Thyroid gland (tissue), 4 donors: ENCODE results near the gene SF1. TPM values are rescaled to one million over a fixed set of nuclear protein-coding genes. Genes with fewer than 3 reads are reported as not detected.

Experiments
- DNase-seq, 2 donors: peaks; one replicate each; pipeline ENCODE4 v3.0.0-alpha.2; 2019
- H3K27ac ChIP-seq, 3 donors: fragments of 200-600 bp; sonication (generic); 1 replicate in 2 of 3; 2 replicates in 1 of 3; pipeline ENCODE4 v1.5.1; 2016 to 2019; ENCODE audit warnings: mild to moderate bottlenecking in 1 of 3, moderate library complexity in 1 of 3
- H3K27me3 ChIP-seq: fragments of 200-600 bp; sonication (generic); one replicate; pipeline ENCODE4 v1.5.1; 2019
- H3K36me3 ChIP-seq, 2 donors: fragments of 200-600 bp; sonication (generic); one replicate each; pipeline ENCODE4 v1.5.1; 2016 to 2019
- H3K4me1 ChIP-seq, 2 donors: fragments of 200-600 bp; sonication (generic); one replicate each; pipeline ENCODE4 v1.5.1; 2017 to 2019
- H3K4me3 ChIP-seq, 3 donors: fragments of 200-600 bp; sonication (generic); replicated peaks in 1 of 3; 1 replicate in 2 of 3; 2 replicates in 1 of 3; pipeline ENCODE4 v1.5.1; 2016; ENCODE audit warnings: mild to moderate bottlenecking in 1 of 3
- H3K9me3 ChIP-seq: fragments of 200-600 bp; sonication (generic); one replicate; pipeline ENCODE4 v1.5.1; 2017
- CTCF ChIP-seq, 6 experiments: fragments of 200-600 bp in 3 of 6; fragments of 450-650 bp in 3 of 6; sonication (generic) in 3 of 6; IDR thresholded peaks; one replicate each; pipeline ENCODE4 v1.5.1; 2016 to 2019; ENCODE audit warnings: antibody characterized with exemption in 6 of 6, mild to moderate bottlenecking in 2 of 6, inconsistent platforms in 1 of 6, moderate library complexity in 1 of 6
- POLR2A ChIP-seq, 2 donors: fragments of 450-650 bp; IDR thresholded peaks; one replicate each; pipeline ENCODE4 v1.6.1; 2017; ENCODE audit warnings: antibody characterized with exemption in 2 of 2, mild to moderate bottlenecking in 2 of 2, moderate library complexity in 1 of 2
- WGBS, 2 donors: methylation state at CpG; one replicate each; pipeline ENCODE4 v1.1.5; 2017; 5-methylcytosine and 5-hydroxymethylcytosine counted together
- intact Hi-C: fragments of 100-400 bp; cut with DNase I; formaldehyde crosslinking; loops from one replicate; pipeline ENCODE4 v1.15.1; 2023
- total RNA-seq, 4 donors: library from RNA; depleted of rRNA; stranded (reverse); fragments of >200 nt; gene quantifications; one replicate each; pipeline ENCODE4 v1.2.3, GENCODE V29; 2016

SF1 gene
- total RNA-seq, 4 donors from 2014 or later, result 171 to 419 (median 297) TPM

GRCh38 chr11:64810891-64811272 is 32.5 kb upstream of the SF1 start:
- H3K27me3 ChIP-seq, result no peaks in the 10 kb centered on the region
- no peak for TF ChIP-seq POLR2A (IDR thresholded peaks at IDR 0.05)
- TF ChIP-seq CTCF (IDR thresholded peaks at IDR 0.05), result no peak
- H3K9me3 ChIP-seq, result no peaks in the 10 kb centered on the region
- peaks cover 6 to 8% of the 10 kb centered on the region in 2 donors for H3K4me1 ChIP-seq
- H3K4me3 ChIP-seq, result peak overlapping the region in 1 of 3 donors; percentile 78
- peak; percentile 22 to 25 for DNase-seq
- peak overlapping the region in 1 of 3 donors; percentile 52 for H3K27ac ChIP-seq
- 42 to 47% methylated on average over 17 of the region's 17 CpGs for WGBS, 2 donors
- peaks cover 0 to 8% of the 10 kb centered on the region in 2 donors for H3K36me3 ChIP-seq
- intact Hi-C loops, result no loop called here

- peaks cover under 1 to 13% of the 10 kb centered on the region in 2 donors for H3K36me3 ChIP-seq
- peak within 1 kb of the TSS in 2 of 3 donors; percentile 40 to 52 for H3K27ac ChIP-seq
- intact Hi-C loops, result no loop called here
- H3K4me3 ChIP-seq, result peak within 1 kb of the TSS; percentile 72 to 93 (median 78)
- H3K27me3 ChIP-seq, result no peaks in the 10 kb centered on the region
- H3K9me3 ChIP-seq, result no peaks in the 10 kb centered on the region
- peak; percentile 98 for DNase-seq
- 2% methylated on average over 13 to 23 of the region's 46 CpGs for WGBS, 2 donors
- TF ChIP-seq CTCF (IDR thresholded peaks at IDR 0.05), result no peak
- peak in 1 of 2 donors; percentile 78 for TF ChIP-seq POLR2A (IDR thresholded peaks at IDR 0.05)
- peaks cover 6 to 8% of the 10 kb centered on the region in 2 donors for H3K4me1 ChIP-seq
Measured at GRCh38 chr11:64810271-64810890, 32.0 kb upstream of the SF1 start, which contains the start of gene MEN1. TSS of gene MEN1 (minus strand) at chr11:64810551. CDS start at chr11:64810109, 442 bp downstream.

DNA sequence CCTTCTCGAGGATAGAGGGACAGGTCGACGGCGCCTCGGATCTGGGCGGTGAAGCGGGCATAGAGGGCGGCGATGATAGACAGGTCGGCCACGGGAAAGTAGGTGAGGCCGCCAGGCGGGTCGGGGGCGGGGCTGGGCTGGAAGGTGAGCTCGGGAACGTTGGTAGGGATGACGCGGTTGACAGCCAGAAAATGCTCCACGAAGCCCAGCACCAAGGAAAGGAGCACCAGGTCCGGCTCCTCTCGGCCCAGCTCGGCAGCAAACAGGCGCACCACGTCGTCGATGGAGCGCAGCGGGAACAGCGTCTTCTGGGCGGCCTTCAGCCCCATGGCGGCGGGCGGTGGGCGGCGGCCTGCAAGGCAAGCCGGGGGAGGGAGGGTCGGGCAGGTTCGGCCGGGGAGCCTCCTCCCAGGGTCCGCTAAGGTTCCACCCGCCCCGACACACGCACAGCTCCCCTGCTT is 31.5 kb upstream of the SF1 start:
- Histone ChIP-seq H3K4me1 (peaks cover 6 to 8% of the 10 kb centered on the region in 2 donors), H3K9me3 (no peaks in the 10 kb centered on the region), H3K27ac (peak overlapping the region in 2 of 3 donors; percentile 40 to 52), H3K27me3 (no peaks in the 10 kb centered on the region), H3K4me3 (peak overlapping the region; percentile 72 to 93 (median 78)), H3K36me3 (peaks cover 6 to 16% of the 10 kb centered on the region in 2 donors)
- TF ChIP-seq CTCF (IDR thresholded peaks at IDR 0.05) (no peak), POLR2A (IDR thresholded peaks at IDR 0.05) (no peak)
- WGBS, 2 donors, result 2 to 9% methylated on average over 12 to 33 of the region's 44 CpGs
- intact Hi-C loops, result no loop called here
- DNase-seq, result peak; percentile 66 to 75

GRCh38 chr11:64805481-64805880 is 27.1 kb upstream of the SF1 start:
- H3K27me3 ChIP-seq, result no peaks in the 10 kb centered on the region
- peaks cover 14 to 28% of the 10 kb centered on the region in 2 donors for H3K4me1 ChIP-seq
- no peaks in the 10 kb centered on the region for H3K9me3 ChIP-seq
- no peak overlapping the region for H3K4me3 ChIP-seq
- no peak for TF ChIP-seq POLR2A (IDR thresholded peaks at IDR 0.05)
- no peak for TF ChIP-seq CTCF (IDR thresholded peaks at IDR 0.05)
- WGBS, 2 donors, result 91 to 95% methylated on average over 6 to 9 of the region's 9 CpGs
- intact Hi-C loops, result no loop called here
- no peak for DNase-seq
- H3K36me3 ChIP-seq, result peaks cover 10 to 17% of the 10 kb centered on the region in 2 donors
- no peak overlapping the region for H3K27ac ChIP-seq
